Hematopoietic multipotent progenitor cell treated with erythropoietin and hydrocortisone succinate and interleukin-3 and kit ligand, for 6 days (in vitro differentiated cells): ENCODE data around the gene SMOC2.

ENCODE experiments used
- DNase-seq: peaks from one replicate; pipeline ENCODE4 v3.0.0-alpha.2; 2015

The SMOC2 gene

GRCh38 chr6:168717491-168717890 lies 276.5 kb downstream of the SMOC2 start:
- DNase-seq = no peak
